A673 (cell line): ENCODE measurements around the gene MTERF4. TPM values are rescaled to one million over a fixed set of nuclear protein-coding genes. Genes with fewer than 3 reads are reported as not detected.

ENCODE experiments used
- BruUV-seq: library from RNA; stranded (reverse); fragments of 400-500 nt; replicated peaks from 2 replicates; lab custom pipeline; 2021; lab: Mats Ljungman, UMichigan
- CTCF ChIA-PET: fragments of 300-600 bp; sonication (Branson Sonifier 250); formaldehyde crosslinking; loops from one replicate; lab custom pipeline; 2022; ENCODE audit warnings: antibody characterized with exemption; lab: Charles Lee
- POLR2A ChIA-PET: fragments of 300-600 bp; sonication (Branson Sonifier 250); formaldehyde crosslinking; loops from one replicate; lab custom pipeline; 2022; ENCODE audit warnings: antibody characterized with exemption; ENCODE audit not compliant: low non-redundant PET; lab: Charles Lee
- DNase-seq: peaks from one replicate; pipeline ENCODE4 v3.0.0-alpha.2; 2015; ENCODE audit warnings: low spot score
- H3K27ac ChIP-seq: fragments of 200-600 bp; sonication (generic); 2 replicates; pipeline ENCODE4 v1.5.1; 2016; ENCODE audit warnings: mixed run types, low read depth, mild to moderate bottlenecking, mixed read lengths, antibody characterized with exemption, low read length; ENCODE audit not compliant: poor library complexity, severe bottlenecking
- H3K27me3 ChIP-seq: fragments of 200-600 bp; sonication (generic); replicated peaks from 2 replicates; pipeline ENCODE4 v1.6.1; 2017; ENCODE audit warnings: mixed run types, low read depth, mild to moderate bottlenecking, mixed read lengths, antibody characterized with exemption, low read length; ENCODE audit not compliant: insufficient read depth, poor library complexity
- H3K36me3 ChIP-seq: fragments of 200-600 bp; sonication (generic); 2 replicates; pipeline ENCODE4 v1.6.1; 2016; ENCODE audit warnings: mixed run types, mild to moderate bottlenecking, mixed read lengths, antibody characterized with exemption, low read length; ENCODE audit not compliant: insufficient read depth, poor library complexity, severe bottlenecking
- H3K4me1 ChIP-seq: fragments of 200-600 bp; sonication (generic); 2 replicates; pipeline ENCODE4 v1.6.1; 2017; ENCODE audit warnings: mixed run types, mild to moderate bottlenecking, mixed read lengths, antibody characterized with exemption, low read length; ENCODE audit not compliant: insufficient read depth, poor library complexity, severe bottlenecking
- H3K4me3 ChIP-seq: fragments of 200-600 bp; sonication (generic); 2 replicates; pipeline ENCODE4 v1.5.1; 2016; ENCODE audit warnings: low read depth, mixed run types, mild to moderate bottlenecking, mixed read lengths, low read length; ENCODE audit not compliant: poor library complexity, severe bottlenecking
- H3K9me3 ChIP-seq: fragments of 200-600 bp; sonication (generic); 2 replicates; pipeline ENCODE4 v1.6.1; 2016; ENCODE audit warnings: mixed run types, low read depth, mild to moderate bottlenecking, mixed read lengths, antibody characterized with exemption, low read length; ENCODE audit not compliant: poor library complexity, severe bottlenecking
- EZH2 ChIP-seq: fragments of 200-600 bp; sonication (generic); IDR thresholded peaks from 2 replicates; pipeline ENCODE4 v1.6.1; 2017; ENCODE audit warnings: borderline replicate concordance, low read depth, mild to moderate bottlenecking, mixed read lengths, antibody characterized with exemption, low read length; ENCODE audit not compliant: poor library complexity, severe bottlenecking
- intact Hi-C: fragments of 100-400 bp; cut with micrococcal nuclease; formaldehyde crosslinking; loops from one replicate; pipeline ENCODE4 v1.10.0; 2022; ENCODE audit not compliant: unreplicated experiment
- total RNA-seq: library from RNA; stranded (reverse); gene quantifications from 2 replicates; pipeline ENCODE4 v1.2.3, GENCODE V29; 2021
- TF ChIP-seq, protein P1 (sequence below): fragments of 300-800, 200-600 bp; sonication (generic); conservative IDR thresholded peaks from 2 replicates; pipeline ENCODE4 v1.5.1; 2017; ENCODE audit warnings: low read depth, mild to moderate bottlenecking, antibody characterized with exemption, low read length, moderate library complexity, mixed read lengths

The MTERF4 gene
- total RNA-seq, 1 experiment from 2014 or later = 39.8 TPM

- DNase-seq = no peak
- Histone ChIP-seq H3K27ac (no peak overlapping the region), H3K9me3 (no peaks in the 10 kb centered on the region), H3K36me3 (peaks cover 1% of the 10 kb centered on the region), H3K4me1 (no peaks in the 10 kb centered on the region), H3K4me3 (no peak overlapping the region), H3K27me3 (no peaks in the 10 kb centered on the region)
- CTCF ChIA-PET = no interaction called here
- TF ChIP-seq, protein P1, sequence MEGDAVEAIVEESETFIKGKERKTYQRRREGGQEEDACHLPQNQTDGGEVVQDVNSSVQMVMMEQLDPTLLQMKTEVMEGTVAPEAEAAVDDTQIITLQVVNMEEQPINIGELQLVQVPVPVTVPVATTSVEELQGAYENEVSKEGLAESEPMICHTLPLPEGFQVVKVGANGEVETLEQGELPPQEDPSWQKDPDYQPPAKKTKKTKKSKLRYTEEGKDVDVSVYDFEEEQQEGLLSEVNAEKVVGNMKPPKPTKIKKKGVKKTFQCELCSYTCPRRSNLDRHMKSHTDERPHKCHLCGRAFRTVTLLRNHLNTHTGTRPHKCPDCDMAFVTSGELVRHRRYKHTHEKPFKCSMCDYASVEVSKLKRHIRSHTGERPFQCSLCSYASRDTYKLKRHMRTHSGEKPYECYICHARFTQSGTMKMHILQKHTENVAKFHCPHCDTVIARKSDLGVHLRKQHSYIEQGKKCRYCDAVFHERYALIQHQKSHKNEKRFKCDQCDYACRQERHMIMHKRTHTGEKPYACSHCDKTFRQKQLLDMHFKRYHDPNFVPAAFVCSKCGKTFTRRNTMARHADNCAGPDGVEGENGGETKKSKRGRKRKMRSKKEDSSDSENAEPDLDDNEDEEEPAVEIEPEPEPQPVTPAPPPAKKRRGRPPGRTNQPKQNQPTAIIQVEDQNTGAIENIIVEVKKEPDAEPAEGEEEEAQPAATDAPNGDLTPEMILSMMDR = no peak
- TF ChIP-seq EZH2 = no peak
- POLR2A ChIA-PET = no interaction called here
- intact Hi-C loops = no loop called here
- BruUV-seq = no TSS peak
These were observed 20.9 kb downstream of the MTERF4 start for GRCh38 chr2:241081190-241081642.

DNA sequence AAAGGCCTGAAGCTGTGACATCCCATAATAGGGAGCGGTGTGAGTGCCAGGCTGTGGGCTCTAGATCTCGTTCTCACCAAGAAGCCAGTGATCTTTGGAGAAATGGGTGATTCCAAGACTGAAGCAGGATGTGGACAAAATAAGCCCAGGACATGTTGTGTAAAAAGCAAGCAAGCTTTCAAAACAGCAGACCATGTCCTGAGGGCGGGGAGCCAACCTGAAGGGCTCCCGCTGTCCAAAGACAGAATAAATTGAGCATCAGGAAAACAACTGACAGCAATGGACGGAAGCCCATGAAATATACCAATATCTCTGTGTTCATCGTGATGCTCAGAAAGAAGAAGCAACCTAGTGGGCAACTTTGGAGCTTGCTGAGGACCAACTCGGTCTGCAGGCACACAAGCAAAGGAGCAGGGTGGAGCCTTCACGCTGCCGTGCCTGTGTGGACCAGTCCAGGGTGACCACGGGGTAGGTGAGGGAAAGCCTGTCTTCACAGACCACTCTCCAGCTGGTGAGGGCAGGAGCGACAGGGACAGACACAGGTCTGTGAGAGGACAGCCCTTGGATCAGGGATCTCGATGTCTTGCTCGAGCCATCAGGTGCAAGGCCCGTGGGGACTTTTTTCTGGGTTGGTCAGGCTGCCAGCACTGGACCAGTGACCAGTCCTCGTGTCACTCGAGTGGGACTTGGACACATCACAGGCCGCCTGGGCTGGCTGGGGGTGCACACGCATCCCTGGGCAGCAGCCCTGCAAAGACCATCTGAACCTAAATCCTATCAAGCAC is 21.5 kb downstream of the MTERF4 start:
- ChIA-PET POLR2A (no interaction called here), CTCF (no interaction called here)
- TF ChIP-seq EZH2 = no peak
- TF ChIP-seq, protein P1 = no peak
- Histone ChIP-seq H3K9me3 (no peaks in the 10 kb centered on the region), H3K36me3 (no peaks in the 10 kb centered on the region), H3K27ac (no peak overlapping the region), H3K27me3 (no peaks in the 10 kb centered on the region), H3K4me1 (no peaks in the 10 kb centered on the region), H3K4me3 (no peak overlapping the region)
- no TSS peak for BruUV-seq
- DNase-seq = no peak
- intact Hi-C loops = no loop called here

GRCh38 chr2:241074901-241075540 is 27.1 kb downstream of the MTERF4 start:
- CTCF ChIA-PET = no interaction called here
- intact Hi-C loops = loop anchor here (10.0 kb wide), 1 partner anchor 160 kb away; no protein-coding TSS in a partner anchor

More at GRCh38 chr2:241074901-241075540, 27.1 kb downstream of the MTERF4 start:
- POLR2A ChIA-PET = no interaction called here
- H3K27ac ChIP-seq = no peak overlapping the region
- no TSS peak for BruUV-seq
- H3K27me3 ChIP-seq = no peaks in the 10 kb centered on the region
- DNase-seq = no peak
- no peaks in the 10 kb centered on the region for H3K36me3 ChIP-seq
- H3K4me1 ChIP-seq = no peaks in the 10 kb centered on the region
- no peak for TF ChIP-seq EZH2
- TF ChIP-seq, protein P1 = no peak
- H3K9me3 ChIP-seq = no peaks in the 10 kb centered on the region
- H3K4me3 ChIP-seq = no peak overlapping the region
